Neuron (in vitro differentiated cells): ENCODE results near the gene COL16A1.

Experiments
- H2AFZ ChIP-seq: one replicate; pipeline ENCODE4 v1.6.1; 2013; ENCODE audit warnings: low read depth, mild to moderate bottlenecking, inconsistent platforms, low read length, moderate library complexity
- H3K27me3 ChIP-seq: one replicate; pipeline ENCODE4 v1.6.1; 2013; ENCODE audit warnings: low read length; ENCODE audit not compliant: insufficient read depth
- H3K36me3 ChIP-seq: one replicate; pipeline ENCODE4 v1.6.1; 2013; ENCODE audit warnings: low read length; ENCODE audit not compliant: insufficient read depth
- H3K4me1 ChIP-seq: one replicate; pipeline ENCODE4 v1.6.1; 2013; ENCODE audit warnings: low read length; ENCODE audit not compliant: insufficient read depth
- H3K4me3 ChIP-seq: 2 replicates; pipeline ENCODE4 v1.5.1; 2013; ENCODE audit warnings: mild to moderate bottlenecking, low read length, moderate library complexity
- H3K9me3 ChIP-seq: one replicate; pipeline ENCODE4 v1.6.1; 2013; ENCODE audit warnings: low read length

COL16A1 gene

GRCh38 chr1:31648190-31648589 lies 55.6 kb downstream of the COL16A1 start:
- Histone ChIP-seq H3K27me3 (peaks cover 2% of the 10 kb centered on the region), H3K9me3 (no peaks in the 10 kb centered on the region), H3K36me3 (no peaks in the 10 kb centered on the region), H3K4me3 (no peak overlapping the region), H3K4me1 (peaks cover 13% of the 10 kb centered on the region), H2AFZ (no peak overlapping the region)

- Histone ChIP-seq H3K27me3 (no peaks in the 10 kb centered on the region), H3K36me3 (no peaks in the 10 kb centered on the region), H2AFZ (no peak overlapping the region), H3K9me3 (no peaks in the 10 kb centered on the region), H3K4me1 (peaks cover 13% of the 10 kb centered on the region), H3K4me3 (no peak overlapping the region)
Observed at GRCh38 chr1:31647106-31647505, 56.7 kb downstream of the COL16A1 start.

- H3K4me3 ChIP-seq, result no peak overlapping the region
Observed at GRCh38 chr1:31646259-31646960, 57.4 kb downstream of the COL16A1 start.

DNA sequence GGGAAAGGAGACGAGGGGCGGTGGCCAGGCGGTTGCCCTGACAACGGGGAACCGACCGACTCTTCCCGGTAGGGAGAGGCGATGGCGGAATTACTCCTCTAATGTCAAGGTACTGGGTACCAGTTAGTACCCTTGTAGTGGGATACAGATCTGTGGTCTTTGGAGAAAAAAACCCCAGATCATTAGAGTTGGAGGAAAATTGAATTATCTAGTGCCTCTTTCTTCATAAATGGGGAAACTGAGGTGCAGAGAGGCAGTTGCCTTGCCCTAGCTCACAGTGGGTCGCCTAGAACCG lies 58.6 kb downstream of the COL16A1 start:
- Histone ChIP-seq H2AFZ (peak overlapping the region; percentile 61), H3K4me1 (peaks cover 13% of the 10 kb centered on the region), H3K27me3 (no peaks in the 10 kb centered on the region), H3K4me3 (peak overlapping the region; percentile 80), H3K36me3 (no peaks in the 10 kb centered on the region), H3K9me3 (no peaks in the 10 kb centered on the region)

More at GRCh38 chr1:31646259-31646960, 57.4 kb downstream of the COL16A1 start:
- H3K27me3 ChIP-seq, result no peaks in the 10 kb centered on the region
- H3K4me1 ChIP-seq, result peaks cover 13% of the 10 kb centered on the region
- no peaks in the 10 kb centered on the region for H3K36me3 ChIP-seq
- H2AFZ ChIP-seq, result no peak overlapping the region
- H3K9me3 ChIP-seq, result no peaks in the 10 kb centered on the region

GRCh38 chr1:31644560-31645273 lies 59.1 kb downstream of the COL16A1 start, which contains the start of gene PEF1:
TSS of gene PEF1 (minus strand) at chr1:31644876. CDS start at chr1:31644864, 12 bp downstream.
- peak within 1 kb of the TSS; percentile 80 for H3K4me3 ChIP-seq
- H3K9me3 ChIP-seq, result no peaks in the 10 kb centered on the region
- no peaks in the 10 kb centered on the region for H3K36me3 ChIP-seq
- no peaks in the 10 kb centered on the region for H3K27me3 ChIP-seq
- H3K4me1 ChIP-seq, result peaks cover 16% of the 10 kb centered on the region
- peak within 1 kb of the TSS; percentile 61 for H2AFZ ChIP-seq

DNA sequence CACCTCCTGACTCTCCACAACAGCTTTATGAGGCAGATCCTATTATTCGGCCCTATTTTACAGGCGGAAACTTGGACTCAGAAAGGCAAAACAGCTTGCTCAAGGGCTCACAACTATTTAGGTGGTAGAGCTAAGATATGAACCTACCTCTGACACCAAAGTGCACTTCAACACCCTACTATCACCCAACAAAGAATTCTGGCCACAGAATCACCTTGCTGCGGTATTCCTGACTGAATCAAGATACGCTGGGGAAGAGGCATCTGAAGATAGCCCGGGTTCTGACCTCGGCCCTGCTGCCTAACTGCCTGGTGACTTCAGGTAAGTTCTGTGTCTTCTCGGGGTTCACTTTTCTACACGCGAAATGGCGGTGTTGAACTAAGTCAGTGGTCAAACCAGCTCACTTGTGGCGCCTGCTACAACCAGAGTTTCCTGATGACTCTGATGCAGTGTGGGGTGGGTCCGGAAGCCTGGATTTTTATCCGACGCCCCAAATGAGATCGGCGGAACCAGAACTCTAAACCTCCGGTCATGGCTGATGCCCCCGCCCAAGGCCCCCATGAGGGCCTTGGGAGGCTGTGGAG lies 59.7 kb downstream of the COL16A1 start:
- H2AFZ ChIP-seq, result peak overlapping the region; percentile 61
- H3K27me3 ChIP-seq, result no peaks in the 10 kb centered on the region
- H3K36me3 ChIP-seq, result no peaks in the 10 kb centered on the region
- peaks cover 20% of the 10 kb centered on the region for H3K4me1 ChIP-seq
- H3K4me3 ChIP-seq, result peak overlapping the region; percentile 80
- no peaks in the 10 kb centered on the region for H3K9me3 ChIP-seq

- H3K36me3 ChIP-seq, result no peaks in the 10 kb centered on the region
- no peak overlapping the region for H3K4me3 ChIP-seq
- no peaks in the 10 kb centered on the region for H3K27me3 ChIP-seq
- no peak overlapping the region for H2AFZ ChIP-seq
- H3K9me3 ChIP-seq, result no peaks in the 10 kb centered on the region
- peaks cover 20% of the 10 kb centered on the region for H3K4me1 ChIP-seq
Observed at GRCh38 chr1:31642897-31643296, 60.9 kb downstream of the COL16A1 start.

GRCh38 chr1:31642366-31642765 lies 61.5 kb downstream of the COL16A1 start:
- H3K9me3 ChIP-seq, result no peaks in the 10 kb centered on the region
- no peak overlapping the region for H3K4me3 ChIP-seq
- H3K27me3 ChIP-seq, result no peaks in the 10 kb centered on the region
- peaks cover 20% of the 10 kb centered on the region for H3K4me1 ChIP-seq
- no peaks in the 10 kb centered on the region for H3K36me3 ChIP-seq
- H2AFZ ChIP-seq, result no peak overlapping the region

GRCh38 chr1:31640964-31641363 lies 62.9 kb downstream of the COL16A1 start:
- H3K27me3 ChIP-seq, result no peaks in the 10 kb centered on the region

DNA sequence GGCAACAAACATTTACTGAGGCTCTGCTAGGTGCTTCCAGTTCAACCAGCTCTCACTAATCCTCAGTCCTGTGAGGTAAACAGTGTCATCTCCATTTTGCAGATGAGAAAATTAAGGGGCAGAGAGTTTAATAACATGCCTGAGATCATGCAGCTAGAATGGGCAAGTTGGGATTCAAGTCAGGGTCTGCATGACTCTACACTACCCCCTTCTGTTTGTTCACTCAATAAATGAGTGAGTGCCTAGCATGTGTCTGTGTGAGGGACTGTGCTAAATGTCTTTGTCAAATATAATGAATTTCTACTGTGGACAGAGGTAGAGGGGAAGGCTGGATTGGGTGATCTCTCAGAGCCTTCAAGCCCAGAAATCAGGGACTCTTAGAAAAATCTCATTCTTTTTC lies 63.6 kb downstream of the COL16A1 start:
- H3K4me3 ChIP-seq, result no peak overlapping the region
- no peaks in the 10 kb centered on the region for H3K27me3 ChIP-seq
- no peak overlapping the region for H2AFZ ChIP-seq
- H3K36me3 ChIP-seq, result no peaks in the 10 kb centered on the region
- peaks cover 17% of the 10 kb centered on the region for H3K4me1 ChIP-seq
- H3K9me3 ChIP-seq, result no peaks in the 10 kb centered on the region

More at GRCh38 chr1:31640964-31641363, 62.9 kb downstream of the COL16A1 start:
- H2AFZ ChIP-seq, result no peak overlapping the region
- H3K4me1 ChIP-seq, result peaks cover 20% of the 10 kb centered on the region
- H3K36me3 ChIP-seq, result no peaks in the 10 kb centered on the region
- H3K9me3 ChIP-seq, result no peaks in the 10 kb centered on the region
- no peak overlapping the region for H3K4me3 ChIP-seq

- no peaks in the 10 kb centered on the region for H3K9me3 ChIP-seq
- no peaks in the 10 kb centered on the region for H3K27me3 ChIP-seq
- H3K4me1 ChIP-seq, result peaks cover 17% of the 10 kb centered on the region
- H3K4me3 ChIP-seq, result no peak overlapping the region
- H2AFZ ChIP-seq, result no peak overlapping the region
- peaks cover 5% of the 10 kb centered on the region for H3K36me3 ChIP-seq
Observed at GRCh38 chr1:31639543-31639942, 64.3 kb downstream of the COL16A1 start.

- Histone ChIP-seq H3K4me3 (no peak overlapping the region), H3K9me3 (no peaks in the 10 kb centered on the region), H2AFZ (no peak overlapping the region), H3K27me3 (no peaks in the 10 kb centered on the region), H3K4me1 (peaks cover 7% of the 10 kb centered on the region), H3K36me3 (peaks cover 14% of the 10 kb centered on the region)
Observed at GRCh38 chr1:31637915-31638673, 65.7 kb downstream of the COL16A1 start.

DNA sequence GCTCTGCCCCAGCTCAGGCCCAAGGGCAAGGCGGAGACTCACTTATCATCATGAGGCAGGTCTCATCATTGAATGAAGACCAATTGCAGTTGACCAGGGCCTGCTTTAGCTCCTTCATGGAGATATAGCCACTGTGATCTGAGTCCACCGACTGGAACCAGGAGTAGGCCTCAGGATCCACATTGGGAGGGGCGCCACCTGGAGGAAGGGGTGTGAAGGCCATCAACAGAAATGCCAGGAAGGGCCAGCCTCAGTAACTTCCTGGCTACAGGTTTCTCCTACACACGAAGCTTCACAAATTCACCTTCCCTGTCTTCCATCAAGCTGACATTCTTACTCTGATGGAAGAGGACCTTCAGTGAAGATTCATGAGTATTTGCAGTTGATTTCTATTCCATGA lies 70.7 kb downstream of the COL16A1 start:
- H2AFZ ChIP-seq, result no peak overlapping the region
- no peaks in the 10 kb centered on the region for H3K9me3 ChIP-seq
- H3K4me1 ChIP-seq, result no peaks in the 10 kb centered on the region
- H3K36me3 ChIP-seq, result peaks cover 56% of the 10 kb centered on the region
- no peaks in the 10 kb centered on the region for H3K27me3 ChIP-seq
- H3K4me3 ChIP-seq, result no peak overlapping the region
